ENCODE data around the gene LRIG2. TPM values are rescaled to one million over a fixed set of nuclear protein-coding genes. Genes with fewer than 3 reads are reported as not detected.

The LRIG2 gene
- total and polyA plus RNA-seq, 2 of the 13 experiments (the other 11 are each of a cell fraction or from before 2014, with no cell fraction given) = 8.1 to 12.2 TPM

GRCh38 chr1:113090051-113090450, 17.1 kb downstream of the LRIG2 start:
- POLR2A ChIA-PET = no interaction called here
- H2AFZ ChIP-seq (ENCODE audit: low read length) = no peak overlapping the region
- no TSS peak for BruUV-seq (replicated peaks)
- in situ Hi-C loops (cut with HindIII; ENCODE audit: extremely low pct_ligation_motif_present, low pct_unique_long_range_greater_than_20kb) = no loop called here
- H3K9ac ChIP-seq (ENCODE audit: insufficient read depth, low read depth, low read length) = no peak overlapping the region
- peaks cover 13% of the 10 kb centered on the region for H3K4me1 ChIP-seq (ENCODE audit: insufficient read depth, low read length)
- ATAC-seq = no peak
- TF ChIP-seq TFDP1 (CRISPR knock-in tag; IDR thresholded peaks at IDR 0.05; ENCODE audit: borderline replicate concordance) (no peak), ZNF350 (CRISPR knock-in tag; IDR thresholded peaks at IDR 0.05; ENCODE audit: borderline replicate concordance, low read depth) (no peak), MAFF (IDR thresholded peaks at IDR 0.05; ENCODE audit: low read depth, low read length) (peak; percentile 43; the same call in 1 of the 2 replicates), MAFK (conservative IDR thresholded peaks at IDR 0.05 in 1 of 2, IDR thresholded peaks at IDR 0.05 in 1 of 2; ENCODE audit: low read length in 2 of 2) (peak; percentile 46 to 73; a peak in 3 of 4 replicates)
- TF ChIP-seq, protein P1, sequence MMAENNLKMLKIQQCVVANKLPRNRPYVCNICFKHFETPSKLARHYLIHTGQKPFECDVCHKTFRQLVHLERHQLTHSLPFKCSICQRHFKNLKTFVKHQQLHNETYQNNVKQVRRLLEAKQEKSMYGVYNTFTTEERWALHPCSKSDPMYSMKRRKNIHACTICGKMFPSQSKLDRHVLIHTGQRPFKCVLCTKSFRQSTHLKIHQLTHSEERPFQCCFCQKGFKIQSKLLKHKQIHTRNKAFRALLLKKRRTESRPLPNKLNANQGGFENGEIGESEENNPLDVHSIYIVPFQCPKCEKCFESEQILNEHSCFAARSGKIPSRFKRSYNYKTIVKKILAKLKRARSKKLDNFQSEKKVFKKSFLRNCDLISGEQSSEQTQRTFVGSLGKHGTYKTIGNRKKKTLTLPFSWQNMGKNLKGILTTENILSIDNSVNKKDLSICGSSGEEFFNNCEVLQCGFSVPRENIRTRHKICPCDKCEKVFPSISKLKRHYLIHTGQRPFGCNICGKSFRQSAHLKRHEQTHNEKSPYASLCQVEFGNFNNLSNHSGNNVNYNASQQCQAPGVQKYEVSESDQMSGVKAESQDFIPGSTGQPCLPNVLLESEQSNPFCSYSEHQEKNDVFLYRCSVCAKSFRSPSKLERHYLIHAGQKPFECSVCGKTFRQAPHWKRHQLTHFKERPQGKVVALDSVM (CRISPR knock-in tag; IDR thresholded peaks at IDR 0.05) = no peak
- TF ChIP-seq, protein P2, sequence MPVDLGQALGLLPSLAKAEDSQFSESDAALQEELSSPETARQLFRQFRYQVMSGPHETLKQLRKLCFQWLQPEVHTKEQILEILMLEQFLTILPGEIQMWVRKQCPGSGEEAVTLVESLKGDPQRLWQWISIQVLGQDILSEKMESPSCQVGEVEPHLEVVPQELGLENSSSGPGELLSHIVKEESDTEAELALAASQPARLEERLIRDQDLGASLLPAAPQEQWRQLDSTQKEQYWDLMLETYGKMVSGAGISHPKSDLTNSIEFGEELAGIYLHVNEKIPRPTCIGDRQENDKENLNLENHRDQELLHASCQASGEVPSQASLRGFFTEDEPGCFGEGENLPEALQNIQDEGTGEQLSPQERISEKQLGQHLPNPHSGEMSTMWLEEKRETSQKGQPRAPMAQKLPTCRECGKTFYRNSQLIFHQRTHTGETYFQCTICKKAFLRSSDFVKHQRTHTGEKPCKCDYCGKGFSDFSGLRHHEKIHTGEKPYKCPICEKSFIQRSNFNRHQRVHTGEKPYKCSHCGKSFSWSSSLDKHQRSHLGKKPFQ (CRISPR knock-in tag; IDR thresholded peaks at IDR 0.05; ENCODE audit: insufficient replicate concordance) = no peak
- H3K27ac ChIP-seq (ENCODE audit: extremely low read length, insufficient read depth, low read length) = no peak overlapping the region
- CTCF ChIA-PET (ENCODE audit: low intra/inter-chr PET ratio, low total read pairs) = no interaction called here
- H3K36me3 ChIP-seq (replicated peaks in 1 of 2; ENCODE audit: control insufficient read depth in 1 of 2, insufficient read depth in 2 of 2, low read length in 2 of 2) = peaks cover 0 to 20% of the 10 kb centered on the region in 2 experiments; a peak in 3 of 5 replicates
- peaks cover 3% of the 10 kb centered on the region for H3K79me2 ChIP-seq (ENCODE audit: insufficient read depth, low read length)
- H3K27me3 ChIP-seq (ENCODE audit: control insufficient read depth in 1 of 2, insufficient read depth in 2 of 2, low read length in 2 of 2) = no peaks in the 10 kb centered on the region
- DNase-seq (ENCODE audit: low spot score) = no peak
- no peak for FAIRE-seq
- H3K4me3 ChIP-seq (replicated peaks in 1 of 3; ENCODE audit: insufficient read depth in 1 of 3, low read depth in 2 of 3, low read length in 3 of 3) = no peak overlapping the region
- intact Hi-C loops (cut with micrococcal nuclease; ENCODE audit: unreplicated experiment) = no loop called here
- 97% methylated on average over 1 of the region's 1 CpG for WGBS (ENCODE audit: low lambda C conversion rate)
- H3K9me3 ChIP-seq (ENCODE audit: low read length) = no peaks in the 10 kb centered on the region
- no peak overlapping the region for H3K4me2 ChIP-seq (ENCODE audit: low read depth, low read length)
- H4K20me1 ChIP-seq (ENCODE audit: insufficient read depth, low read length) = no peaks in the 10 kb centered on the region

Data from HepG2 (cell line).